Activated gamma-delta T cell (primary cell): ENCODE data around the gene KCNH6.

Experiments
- DNase-seq: peaks from one replicate; lab custom pipeline; 2025; lab: John Stamatoyannopoulos, UW

Gene KCNH6

DNA sequence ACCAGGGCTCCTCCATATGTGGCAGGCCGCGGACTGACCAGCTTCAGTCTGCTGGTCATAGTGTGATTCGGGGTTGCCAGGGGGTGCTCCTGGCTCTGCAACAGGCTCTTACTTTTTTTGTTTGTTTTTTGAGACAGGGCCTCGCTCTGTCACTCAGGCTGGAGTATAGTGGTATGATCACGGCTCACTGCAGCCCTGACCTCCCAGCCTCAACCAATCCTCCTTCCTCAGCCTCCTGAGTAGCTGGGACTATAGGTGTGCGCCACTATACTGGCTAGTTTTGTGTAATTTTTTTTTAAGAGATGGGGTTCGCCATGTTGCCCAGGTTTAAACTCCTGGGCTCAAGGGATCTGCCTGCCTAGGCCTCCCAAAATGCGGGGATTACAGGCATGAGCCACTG lies 11.8 kb upstream of the KCNH6 start:
- DNase-seq, result no peak

DNA sequence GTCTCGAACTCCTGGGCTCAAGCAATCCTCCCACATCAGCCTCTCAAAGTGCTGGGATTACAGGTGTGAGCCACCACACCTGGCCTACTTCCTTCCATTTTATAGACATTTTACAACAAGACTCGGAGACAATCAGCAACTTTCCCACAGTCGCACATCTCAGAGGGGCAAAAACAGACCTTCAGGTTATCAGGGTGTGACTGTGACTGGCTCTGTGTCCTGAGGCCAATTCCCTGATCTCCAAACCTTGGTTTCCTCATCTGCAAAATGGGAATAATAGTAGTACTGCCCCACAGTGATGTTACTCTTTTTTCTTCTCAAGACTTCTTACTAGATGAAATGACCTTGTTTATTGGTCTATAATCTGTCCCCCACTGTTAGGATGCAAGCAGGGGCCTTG lies 10.8 kb upstream of the KCNH6 start:
- DNase-seq, result no peak

DNA sequence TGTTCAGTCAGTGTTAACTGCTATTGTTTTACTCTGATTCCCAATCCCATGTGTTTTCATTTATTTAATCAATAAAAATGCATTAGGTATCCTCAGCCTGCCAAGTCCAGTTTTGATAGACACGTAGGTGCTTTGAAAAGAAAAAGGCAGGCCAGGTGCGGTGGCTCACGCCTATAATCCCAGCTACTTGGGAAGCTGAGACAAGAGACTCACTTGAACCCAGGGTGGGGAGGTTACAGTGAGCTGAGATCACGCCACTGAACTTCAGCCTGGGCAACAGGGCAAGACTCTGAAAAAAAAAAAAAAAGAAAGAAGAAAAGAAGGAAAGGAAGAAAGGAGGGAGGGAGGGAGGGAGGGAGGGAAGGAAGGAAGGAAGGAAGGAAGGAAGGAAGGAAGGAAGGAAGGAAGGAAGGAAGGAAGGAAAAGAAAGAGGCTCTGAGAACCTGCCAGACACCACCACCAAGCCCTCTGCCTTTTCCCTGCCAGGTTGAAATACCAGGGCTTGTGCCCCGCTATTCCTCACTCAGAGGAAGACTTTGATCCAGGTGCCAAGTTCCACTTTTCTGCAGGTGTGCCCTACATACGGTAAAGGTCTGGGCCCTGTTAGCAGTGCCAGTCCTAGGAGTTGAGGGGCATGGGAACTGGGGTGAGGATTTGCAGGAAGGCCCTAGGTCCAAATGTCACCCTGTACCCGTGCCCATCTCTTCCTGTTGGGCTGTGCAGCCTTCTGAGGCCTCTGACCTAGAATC lies 10.1 kb upstream of the KCNH6 start:
- no peak for DNase-seq

DNA sequence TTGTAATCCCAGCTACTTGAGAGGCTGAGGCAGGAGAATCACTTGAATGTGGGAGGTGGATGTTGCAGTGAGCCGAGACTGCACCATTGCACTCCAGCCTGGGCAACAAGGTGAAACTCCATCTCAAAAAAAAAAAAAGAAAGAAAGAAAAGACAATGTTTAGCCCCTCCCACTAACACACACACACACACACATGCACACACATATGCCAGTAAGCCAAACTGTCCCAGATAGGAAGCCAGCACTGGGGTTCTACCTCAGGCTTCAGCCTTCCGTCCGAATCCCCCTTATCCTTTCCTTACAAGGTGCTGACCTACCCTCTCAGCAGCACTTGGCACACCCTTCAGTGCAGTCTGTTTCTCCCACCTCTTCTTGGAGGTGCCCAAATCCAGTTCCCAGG lies 8.7 kb upstream of the KCNH6 start:
- no peak for DNase-seq

DNA sequence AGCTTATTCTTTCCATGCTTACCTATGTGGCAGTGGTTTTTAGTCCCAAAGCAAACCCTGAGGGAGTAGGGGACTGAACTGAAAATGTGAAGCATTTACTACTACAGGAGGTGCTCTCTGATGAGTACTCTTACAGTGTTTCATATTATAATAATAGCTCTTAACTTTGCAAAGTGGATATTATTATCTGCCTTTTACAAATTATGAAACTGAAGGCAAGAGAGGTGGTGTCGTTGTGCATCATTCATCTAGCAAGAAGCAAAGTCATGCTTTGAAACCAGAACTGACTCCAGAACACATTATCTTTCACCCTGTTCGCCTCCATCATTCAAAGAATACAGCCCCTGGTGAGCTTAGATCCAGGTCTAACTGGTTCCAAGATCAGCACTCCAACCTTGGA lies 8.2 kb upstream of the KCNH6 start:
- DNase-seq, result no peak

DNA sequence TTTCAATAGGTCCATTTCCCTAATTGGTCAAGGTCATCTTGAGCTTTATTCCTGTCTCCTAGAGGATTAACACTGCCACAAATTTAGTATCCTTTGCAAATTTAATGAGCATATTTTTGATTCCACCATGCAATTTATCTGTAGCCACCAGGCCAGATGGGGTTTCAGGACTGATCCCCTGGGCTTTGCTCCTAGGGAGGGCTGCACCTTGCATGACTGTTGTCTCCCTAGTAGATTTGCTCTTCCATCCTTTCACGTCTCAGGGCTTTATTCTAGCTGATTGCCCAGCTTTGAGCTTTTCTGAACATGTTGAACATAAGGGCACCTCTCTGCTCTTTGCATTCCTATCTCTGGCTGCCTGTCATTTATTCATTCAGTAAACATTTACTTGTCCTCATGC lies 7.7 kb upstream of the KCNH6 start:
- DNase-seq, result no peak

DNA sequence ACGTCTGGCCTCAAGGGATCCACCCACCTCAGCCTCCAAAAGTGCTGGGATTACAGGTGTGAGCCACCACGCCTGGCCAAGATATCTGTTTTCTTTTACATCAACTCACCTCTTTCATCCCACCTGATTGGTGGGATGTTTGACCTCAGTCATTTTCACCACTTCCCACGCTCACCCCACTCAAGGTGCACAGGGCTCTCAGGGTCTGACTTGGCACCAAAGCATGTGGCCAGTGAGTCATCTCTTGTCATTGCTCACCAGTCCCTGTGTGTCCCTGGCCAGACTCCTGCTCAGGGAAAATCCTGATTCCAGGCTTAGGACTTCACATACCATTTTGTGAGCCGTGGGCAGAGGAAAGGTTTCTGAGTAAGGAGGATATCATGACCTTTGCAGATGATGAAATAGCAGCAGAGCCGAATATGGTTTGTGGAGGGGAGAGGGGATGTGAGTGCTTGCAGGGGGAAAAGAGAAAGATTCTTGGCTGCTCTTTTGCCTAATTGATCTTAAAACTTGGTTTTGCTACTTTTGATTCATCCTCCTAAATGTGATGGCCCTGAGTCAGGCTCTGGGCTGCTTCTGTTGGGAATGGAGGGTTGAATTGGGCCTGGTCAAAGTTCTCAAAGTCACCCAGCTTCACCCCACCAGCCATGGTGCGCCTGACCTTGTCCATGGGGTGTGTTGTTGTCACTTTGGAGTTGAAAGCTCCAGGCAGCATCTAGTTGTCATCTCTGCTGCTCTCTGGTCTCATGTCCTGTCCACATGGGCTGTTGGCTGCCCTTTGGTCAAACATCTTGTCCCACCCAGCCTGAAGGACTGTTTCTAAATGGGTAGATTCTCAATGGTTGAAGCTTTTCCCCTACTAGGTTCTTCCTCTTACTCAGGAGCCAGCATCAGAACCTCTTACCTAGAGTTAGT lies 6.0 kb upstream of the KCNH6 start:
- DNase-seq, result no peak

DNA sequence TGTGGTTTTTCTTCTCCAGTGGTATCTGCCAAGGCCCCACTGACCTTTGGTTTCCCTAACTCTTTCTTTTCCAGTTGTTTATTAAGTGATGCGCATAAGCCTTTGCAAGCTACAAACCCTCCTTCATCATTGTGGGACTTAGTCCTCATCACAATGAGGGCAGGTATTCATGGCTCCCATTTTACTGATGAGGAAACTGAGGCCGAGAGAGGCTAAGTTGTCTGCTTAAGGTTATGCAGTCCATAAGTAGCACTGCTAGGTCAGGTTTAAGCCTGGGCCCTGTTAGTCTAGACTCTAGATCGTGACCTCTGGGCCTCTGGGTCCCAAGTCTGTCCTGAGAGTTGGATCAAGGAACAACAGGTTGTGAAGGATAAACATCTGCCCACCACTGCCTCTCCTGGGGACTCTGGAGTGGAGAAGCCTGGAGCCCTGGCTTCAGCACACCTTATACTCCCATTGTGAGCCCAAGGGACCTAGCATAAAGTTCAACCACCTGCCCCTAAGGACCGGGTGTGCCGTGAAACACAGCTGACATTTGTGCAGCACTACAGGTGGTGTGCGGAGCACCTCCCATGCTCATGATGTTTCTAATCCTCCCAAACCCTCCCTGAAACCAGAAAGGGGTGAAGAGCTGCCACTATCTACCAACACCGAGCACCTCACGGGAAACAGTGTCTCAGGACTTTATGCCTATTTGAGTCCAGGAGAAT lies 5.2 kb upstream of the KCNH6 start:
- no peak for DNase-seq

DNA sequence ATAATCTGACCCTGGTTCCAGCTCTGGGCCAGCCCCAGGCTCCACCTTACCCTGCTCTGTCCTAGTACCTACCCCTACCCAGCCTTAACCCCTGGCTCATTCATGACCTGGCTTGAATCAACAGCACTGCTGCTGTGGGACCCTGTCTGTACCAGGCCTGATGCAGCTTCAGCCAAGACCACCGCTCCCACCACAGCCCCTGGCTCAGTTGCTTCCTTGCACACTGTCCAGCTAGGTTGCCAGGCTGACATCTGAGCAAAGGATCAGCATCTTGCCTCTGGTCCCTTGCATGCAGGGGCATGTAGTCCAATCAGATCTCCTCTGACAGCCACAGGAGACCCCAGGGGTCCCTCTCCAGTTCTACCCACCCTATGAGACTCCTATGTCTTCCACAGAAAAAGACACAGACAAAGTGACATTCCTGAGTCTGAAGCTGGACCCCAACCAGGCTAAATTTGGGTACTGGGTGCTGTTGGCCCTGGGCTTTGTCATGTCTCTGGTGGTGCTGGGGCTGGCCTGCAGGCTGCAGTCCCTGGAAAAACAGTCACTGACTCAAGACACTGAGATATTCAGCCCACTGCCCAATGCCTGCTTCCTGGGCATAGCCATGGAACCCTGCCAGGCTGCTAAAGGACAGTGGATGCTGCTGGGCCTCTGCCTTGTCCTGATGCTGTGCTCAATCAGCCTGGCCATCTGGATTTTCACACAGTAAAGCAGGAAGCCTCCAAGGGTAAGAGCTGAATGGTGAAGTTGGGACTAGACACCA lies 3.9 kb upstream of the KCNH6 start:
- DNase-seq, result no peak

DNA sequence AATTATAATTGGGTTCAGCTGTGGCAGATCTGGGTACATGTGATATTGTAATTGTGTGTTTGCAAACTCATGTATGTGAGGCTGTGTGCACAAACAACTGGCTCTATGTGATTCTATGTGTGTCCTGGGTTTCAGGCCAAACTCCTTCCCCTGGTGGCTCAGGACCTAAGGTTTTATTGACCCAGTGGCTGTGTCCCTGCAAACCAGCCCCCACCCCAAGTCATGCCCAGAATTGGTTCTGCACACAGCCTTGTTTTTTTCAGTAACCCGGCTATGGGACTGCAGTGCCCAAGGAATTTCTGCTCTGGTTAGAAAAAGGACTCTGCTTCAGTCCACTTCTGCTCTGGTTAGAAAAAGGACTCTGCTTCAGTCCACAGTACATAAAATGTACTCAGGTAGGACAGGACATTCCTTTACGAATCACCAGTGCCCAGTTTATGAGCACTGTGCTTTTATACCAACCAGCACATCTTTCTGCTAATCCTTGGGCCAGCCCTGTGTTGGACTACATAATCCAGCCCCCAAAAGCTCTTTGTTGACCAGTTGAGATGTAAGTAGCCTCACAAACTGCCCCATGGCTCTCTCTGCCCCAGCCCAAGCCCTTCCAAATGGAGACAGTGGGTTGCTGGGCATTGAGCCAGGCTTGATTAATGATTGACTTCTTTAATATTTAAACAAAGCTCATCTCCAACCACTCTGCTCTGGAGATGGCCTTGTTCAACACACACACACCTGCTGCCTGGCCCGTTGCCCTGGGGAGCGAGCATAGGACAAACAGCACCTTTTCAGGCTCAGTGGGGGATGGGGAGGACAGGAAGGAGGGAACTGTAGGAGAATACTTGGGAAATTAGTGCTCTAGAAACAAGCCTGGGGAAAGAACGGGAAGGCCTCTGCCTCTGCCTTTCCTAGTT lies 2.9 kb upstream of the KCNH6 start:
- no peak for DNase-seq

DNA sequence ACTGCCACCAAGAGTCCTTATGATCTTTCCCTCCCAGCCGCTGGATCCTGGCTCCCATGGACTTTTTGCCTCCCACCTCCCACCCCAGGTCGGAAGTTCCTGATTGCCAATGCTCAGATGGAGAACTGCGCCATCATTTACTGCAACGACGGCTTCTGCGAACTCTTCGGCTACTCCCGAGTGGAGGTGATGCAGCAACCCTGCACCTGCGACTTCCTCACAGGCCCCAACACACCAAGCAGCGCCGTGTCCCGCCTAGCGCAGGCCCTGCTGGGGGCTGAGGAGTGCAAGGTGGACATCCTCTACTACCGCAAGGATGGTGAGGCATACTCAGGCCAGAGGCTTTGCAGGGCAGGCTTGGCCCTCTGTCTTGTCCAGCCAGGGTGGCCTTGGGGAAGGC lies 893 bp downstream of the KCNH6 start:
- DNase-seq, result no peak

DNA sequence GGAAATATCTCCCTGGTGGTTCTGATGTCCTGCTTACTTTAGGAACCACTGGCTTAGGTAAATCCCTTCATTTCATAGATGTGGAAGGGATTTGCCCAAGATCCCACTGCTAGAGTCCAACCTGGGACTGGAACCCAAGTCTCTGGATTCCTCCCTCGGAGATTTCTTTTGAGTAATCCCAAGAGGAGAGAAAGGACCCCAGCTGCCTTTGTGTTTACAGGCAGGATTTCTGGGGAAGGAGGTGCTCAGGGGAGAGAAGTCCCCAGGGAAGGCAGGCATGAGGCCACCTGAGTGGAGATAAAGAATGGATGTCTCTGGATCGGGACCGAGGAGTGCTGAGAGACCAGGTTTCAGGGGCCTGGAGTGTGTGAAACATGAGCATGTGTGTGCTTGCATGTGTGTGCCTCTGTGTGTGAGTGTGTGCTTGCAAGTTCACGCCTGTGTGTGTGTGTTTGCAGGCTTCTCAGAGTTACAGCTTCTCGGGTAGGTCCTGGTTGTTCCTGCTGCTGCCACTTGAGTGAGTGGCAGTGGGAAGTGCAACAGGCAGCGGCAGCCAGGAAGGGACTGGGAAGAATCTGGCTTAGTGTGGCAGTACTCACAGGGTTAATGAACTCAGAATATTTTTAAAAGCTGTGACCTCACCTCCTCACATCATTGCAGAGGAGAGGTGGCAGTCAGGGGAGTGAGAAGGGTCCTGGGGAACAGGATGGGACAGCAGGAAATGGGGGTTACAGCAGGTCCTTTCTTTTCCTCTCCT lies 2.2 kb downstream of the KCNH6 start:
- no peak for DNase-seq

DNA sequence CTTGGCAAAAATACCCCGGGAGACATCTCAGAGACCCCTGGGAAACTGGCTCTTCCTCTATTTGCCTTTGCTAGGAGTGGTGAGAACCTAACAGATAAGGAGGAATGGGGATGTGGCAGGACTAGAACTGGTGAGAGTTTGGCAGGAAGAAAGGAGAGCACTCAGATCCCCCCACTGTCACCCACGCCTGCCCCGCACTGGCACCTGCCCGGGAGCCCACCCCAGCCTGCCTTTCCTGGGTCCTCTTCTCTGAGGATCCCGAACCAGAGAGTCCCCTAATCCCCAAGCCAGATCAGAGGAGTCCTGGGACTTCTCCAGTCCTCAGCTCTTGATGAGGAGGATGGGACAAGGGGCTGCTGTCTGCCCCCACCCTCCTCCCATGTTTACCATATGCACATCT lies 3.7 kb downstream of the KCNH6 start:
- no peak for DNase-seq

DNA sequence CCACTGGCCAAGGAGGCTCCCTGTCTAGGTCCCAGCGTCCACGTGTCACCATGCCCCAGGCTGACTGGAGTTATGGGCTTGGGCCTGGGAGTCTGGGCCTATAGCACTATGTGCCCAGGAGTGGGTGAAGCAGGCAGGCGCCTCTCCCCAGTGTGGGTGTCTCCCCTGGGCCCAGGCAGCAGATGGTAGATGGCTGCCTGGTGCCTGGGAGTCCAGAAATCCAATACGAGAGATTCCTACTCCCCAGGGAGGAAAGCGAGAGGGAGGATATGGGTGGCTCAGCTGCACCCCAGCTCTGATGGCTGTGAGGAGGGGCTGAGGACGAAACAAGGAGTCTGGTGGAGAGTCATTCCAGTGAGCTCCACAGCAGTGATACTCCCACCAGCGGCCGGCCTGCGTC lies 5.0 kb downstream of the KCNH6 start:
- DNase-seq, result no peak

DNA sequence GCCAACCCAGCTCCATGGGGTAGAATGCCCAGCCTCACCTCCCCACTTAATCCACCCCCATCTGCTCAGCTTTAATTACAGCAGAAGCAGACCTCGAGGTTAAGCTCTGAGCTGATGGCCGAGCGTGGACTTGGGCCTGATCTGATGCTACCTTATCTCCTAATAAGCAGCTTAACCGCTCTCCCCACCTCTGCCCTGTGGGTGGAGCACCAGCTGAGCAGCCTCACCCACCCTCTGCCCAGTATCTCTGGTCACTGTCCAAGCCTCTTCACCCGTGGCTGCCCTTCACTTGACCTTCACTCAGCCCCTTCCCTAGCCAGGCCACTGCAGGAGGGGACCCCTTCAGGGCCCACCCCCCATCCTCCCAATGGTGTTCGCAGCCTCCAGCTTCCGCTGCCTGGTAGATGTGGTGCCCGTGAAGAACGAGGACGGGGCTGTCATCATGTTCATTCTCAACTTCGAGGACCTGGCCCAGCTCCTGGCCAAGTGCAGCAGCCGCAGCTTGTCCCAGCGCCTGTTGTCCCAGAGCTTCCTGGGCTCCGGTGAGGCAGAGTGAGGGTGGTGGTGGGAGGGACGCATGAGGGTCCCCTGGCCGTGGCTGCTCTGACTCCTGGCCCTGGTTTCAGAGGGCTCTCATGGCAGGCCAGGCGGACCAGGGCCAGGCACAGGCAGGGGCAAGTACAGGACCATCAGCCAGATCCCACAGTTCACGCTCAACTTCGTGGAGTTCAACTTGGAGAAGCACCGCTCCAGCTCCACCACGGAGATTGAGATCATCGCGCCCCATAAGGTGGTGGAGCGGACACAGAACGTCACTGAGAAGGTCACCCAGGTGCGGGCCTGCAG lies 6.8 kb downstream of the KCNH6 start:
- no peak for DNase-seq

DNA sequence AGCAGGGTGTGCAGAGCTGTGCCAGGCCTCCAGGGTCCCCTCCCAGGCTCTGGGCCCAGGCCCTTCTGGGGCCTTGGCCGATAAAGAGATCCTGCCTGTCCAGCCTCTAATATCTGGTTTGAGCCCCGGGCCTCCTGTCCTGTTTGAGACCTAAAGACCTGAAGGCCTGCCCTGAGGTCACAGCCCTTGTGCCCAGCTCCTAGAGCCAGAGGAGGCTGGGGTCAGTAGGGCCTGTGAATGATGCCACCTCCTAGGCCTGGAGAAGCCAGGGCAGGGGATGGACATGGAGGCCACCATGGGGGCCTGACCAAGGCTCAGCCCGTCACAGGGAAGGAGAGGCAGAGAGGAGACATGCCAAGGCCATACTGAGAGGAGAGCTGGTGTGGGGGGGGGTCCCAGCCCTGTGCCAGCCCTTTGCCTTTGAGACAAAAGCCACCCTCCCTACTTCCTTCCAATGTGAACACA lies 7.4 kb downstream of the KCNH6 start:
- DNase-seq, result no peak

DNA sequence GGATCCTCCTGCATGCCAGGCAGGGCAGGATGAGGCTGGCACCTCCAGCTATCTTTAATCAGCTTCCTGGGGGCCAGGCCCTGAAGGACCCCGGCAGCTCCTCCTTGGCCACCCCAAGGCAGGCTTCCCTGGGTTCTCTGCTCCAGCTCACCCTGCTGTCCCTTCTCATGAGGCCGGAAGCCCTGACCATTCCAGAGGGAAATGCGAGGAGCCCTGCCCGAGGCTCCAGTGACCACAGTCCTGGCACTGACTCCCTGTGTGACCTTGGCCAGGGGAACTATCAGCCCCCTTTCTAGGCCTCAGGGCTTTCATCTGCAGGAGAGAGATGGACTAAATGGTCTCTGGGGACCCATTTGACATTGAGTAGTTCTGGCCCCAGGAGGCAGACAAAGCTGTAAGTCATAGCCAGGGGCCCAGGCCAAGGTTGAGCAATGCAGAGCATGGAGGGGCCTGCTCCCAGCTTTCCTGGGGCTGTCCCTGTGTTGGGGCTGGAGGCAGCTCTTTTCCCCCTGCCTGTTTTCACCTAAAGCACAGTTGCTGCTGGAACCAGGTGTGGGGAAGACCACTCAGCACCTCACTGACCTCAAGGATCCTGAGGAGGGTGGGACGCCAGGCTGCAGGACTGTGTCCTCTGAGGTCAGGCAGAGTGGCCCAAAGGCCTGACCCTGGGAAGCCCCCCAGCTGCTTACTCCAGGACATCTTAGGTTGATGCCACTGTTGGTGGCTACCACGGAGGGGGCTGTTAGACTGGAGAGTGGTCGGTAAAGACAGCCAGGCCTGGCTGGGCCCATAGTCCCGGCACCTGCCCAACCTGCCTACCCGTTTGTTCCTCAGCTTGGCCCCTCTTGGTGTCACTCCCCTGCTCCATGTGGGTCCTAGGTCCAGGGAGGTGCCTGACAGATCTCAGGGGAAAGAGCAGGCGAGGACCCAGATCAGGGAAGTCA lies 8.1 kb downstream of the KCNH6 start:
- no peak for DNase-seq
